ENCODE results near the gene IRS2.

- TF ChIP-seq CTCF (IDR thresholded peaks at IDR 0.05; ENCODE audit: insufficient read depth, low read length, poor library complexity, severe bottlenecking) (no peak), EZH2phosphoT487 (conservative IDR thresholded peaks at IDR 0.05; ENCODE audit: low read length) (no peak)
Measured at GRCh38 chr13:109817591-109818535, 31.5 kb upstream of the IRS2 start.
